ENCODE measurements around the gene ACADSB.

ACADSB gene

GRCh38 chr10:123001370-123001769 is 7.4 kb upstream of the ACADSB start:
- no peak for DNase-seq (ENCODE audit: extremely low read depth in 1 of 2, low read depth in 1 of 2)

DNA sequence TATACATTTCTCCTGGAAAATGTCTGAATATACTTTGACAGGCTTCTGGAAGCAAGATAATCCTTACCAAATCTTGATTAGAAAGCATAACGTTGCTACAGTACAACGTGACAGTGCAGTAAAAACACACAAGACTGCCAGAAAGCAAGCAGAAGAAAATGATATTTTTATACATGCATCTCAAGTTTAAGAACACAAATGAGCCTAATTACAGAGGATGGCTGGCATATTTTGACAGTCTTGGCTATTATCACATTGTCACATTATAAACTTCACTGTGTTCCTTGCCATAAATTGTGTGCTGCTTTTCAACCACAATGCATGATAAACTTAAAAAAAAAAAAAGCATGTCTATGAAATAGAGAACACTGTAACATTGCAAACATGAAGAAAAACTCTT is 4.5 kb upstream of the ACADSB start:
- DNase-seq (ENCODE audit: extremely low read depth in 1 of 2, low read depth in 1 of 2) = no peak

GRCh38 chr10:123007558-123008354 is 1.1 kb upstream of the ACADSB start:
- DNase-seq (ENCODE audit: extremely low read depth in 1 of 2, low read depth in 1 of 2) = no peak

GRCh38 chr10:123009105-123009820 is 457 bp downstream of the ACADSB start:
- no peak for DNase-seq (ENCODE audit: extremely low read depth in 1 of 2, low read depth in 1 of 2)

DNA sequence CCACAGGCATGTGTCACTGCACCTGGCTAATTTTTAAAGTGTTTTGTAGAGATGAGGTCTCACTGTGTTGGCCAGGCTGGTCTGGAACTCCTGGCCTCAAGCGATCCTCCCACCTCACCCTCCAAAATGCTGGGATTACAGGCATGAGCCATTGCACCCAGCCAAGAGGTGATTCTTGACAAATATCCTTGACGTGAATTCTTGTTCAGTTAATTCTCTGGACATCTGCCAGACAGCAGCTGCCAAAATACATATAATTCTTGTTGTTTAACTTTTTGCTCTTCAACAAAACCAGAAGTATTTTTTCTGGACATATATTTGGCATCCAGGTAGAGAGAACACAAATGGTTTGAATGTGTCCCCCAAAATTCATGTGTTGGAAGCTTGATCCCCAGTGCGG is 3.2 kb downstream of the ACADSB start:
- DNase-seq (ENCODE audit: extremely low read depth in 1 of 2, low read depth in 1 of 2) = no peak

DNA sequence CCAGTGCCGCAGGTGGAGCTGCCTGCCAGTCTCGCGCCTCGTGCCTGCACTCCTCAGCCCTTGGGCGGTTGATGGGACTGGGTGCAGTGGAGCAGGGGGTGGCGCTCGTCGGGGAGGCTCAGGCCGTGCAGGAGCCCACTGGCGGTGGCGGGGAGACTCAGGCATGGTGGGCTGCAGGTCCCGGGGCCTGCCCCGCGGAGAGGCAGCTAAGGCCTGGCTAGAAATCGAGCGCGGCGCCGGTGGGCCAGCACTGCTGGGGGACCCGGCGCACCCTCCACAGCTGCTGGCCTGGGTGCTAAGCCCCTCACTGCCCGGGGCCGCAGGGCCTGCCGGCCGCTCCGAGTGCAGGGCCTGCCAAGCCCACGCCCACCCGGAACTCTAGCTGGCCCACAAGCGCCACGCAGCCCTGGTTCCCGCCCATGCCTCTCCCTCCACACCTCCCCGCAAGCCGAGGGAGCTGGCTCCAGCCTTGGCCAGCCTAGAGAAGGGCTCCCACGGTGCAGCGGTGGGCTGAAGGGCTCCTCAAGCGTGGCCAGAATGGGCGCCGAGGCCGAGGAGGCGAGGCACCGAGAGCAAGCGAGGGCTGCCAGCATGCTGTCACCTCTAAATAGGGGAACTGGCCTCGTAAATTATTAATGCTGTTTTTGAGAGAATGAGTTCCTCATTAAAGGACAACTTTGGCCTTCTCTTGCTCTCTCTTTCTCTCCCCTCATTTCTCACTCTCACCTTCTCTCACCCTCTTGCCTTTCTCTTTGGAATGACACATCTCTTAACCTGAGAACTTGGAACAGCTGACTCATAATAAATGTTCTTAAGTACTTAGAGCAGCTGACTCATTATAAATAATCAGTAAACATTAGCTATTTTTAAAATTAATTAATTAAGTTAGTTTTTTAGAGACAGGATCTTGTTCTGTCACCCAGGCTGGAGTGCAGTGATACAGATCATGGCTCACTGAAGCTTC is 4.9 kb downstream of the ACADSB start:
- DNase-seq (ENCODE audit: extremely low read depth in 1 of 2, low read depth in 1 of 2) = no peak

DNA sequence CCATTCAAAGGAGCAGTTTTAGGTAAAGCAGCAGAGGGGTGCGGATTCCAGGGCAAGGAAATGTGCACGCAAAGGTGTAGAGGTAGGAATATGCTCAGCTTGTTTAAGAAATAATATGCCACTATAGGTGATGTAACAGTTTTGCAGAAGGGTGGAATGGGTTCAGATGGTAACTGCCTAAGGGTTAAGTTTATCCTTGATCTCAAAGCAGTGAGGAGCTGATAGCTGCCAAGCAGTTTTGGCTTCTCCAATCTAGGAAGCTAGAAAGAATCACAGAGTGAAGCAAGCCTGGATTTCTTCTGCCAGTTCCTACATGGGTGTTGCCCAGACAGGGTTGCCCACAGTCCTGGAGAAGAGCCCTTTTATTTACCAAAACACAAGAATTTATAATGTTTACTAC is 6.0 kb downstream of the ACADSB start:
- no peak for DNase-seq (ENCODE audit: extremely low read depth in 1 of 2, low read depth in 1 of 2)

DNA sequence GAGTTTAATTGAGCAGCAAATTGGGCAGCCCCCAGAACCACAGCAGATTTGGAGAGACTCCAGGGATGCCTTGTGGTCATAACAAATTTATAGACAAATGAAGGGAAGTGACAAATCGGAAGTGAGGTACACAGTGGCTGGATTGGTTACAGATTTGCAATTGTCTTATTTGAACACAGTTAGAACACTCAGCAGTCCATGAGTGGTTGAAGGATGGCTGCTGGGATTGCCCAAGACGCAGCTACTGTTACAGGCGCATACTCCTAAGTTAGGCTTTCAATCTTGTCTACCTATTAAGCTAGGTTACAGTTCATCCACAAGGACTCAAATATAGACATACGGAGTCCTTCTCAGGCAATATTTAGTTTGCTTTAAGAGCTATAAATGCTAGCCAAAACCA is 7.4 kb downstream of the ACADSB start:
- no peak for DNase-seq (ENCODE audit: extremely low read depth in 1 of 2, low read depth in 1 of 2)

DNA sequence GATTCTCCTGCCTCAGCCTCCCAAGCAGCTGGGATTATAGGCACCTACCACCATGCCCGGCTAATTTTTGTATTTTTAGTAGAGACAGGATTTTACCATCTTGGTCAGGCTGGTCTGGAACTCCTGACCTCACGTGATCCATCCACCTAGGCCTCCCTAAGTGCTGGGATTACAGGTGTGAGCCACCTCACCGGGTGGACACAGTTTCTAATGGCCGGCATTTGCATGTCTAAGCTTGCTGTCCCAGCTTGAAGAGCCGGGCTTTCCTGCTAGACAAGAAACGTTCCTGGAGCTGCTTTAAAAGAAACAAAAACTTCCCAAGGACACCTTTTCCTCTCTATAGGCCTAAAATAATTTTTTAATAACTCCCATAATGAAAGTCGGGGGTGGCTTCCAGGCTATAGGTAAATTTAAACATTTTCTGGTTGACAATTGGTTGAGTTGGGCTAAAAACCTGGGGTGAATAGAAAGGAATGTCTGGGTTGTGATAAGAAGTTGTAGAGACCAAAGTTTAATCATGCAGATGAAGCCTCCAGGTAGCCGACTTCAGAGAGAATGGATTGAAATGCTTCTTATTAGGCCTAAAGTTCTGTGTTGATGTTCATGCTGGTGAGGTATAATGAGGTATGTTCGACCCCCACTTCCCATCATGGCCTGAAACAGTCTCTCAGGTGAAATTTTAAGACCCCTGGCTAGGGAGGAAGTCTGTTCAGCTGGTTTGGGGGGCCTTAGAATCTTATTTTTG is 8.8 kb downstream of the ACADSB start:
- DNase-seq (ENCODE audit: extremely low read depth in 1 of 2, low read depth in 1 of 2) = no peak

DNA sequence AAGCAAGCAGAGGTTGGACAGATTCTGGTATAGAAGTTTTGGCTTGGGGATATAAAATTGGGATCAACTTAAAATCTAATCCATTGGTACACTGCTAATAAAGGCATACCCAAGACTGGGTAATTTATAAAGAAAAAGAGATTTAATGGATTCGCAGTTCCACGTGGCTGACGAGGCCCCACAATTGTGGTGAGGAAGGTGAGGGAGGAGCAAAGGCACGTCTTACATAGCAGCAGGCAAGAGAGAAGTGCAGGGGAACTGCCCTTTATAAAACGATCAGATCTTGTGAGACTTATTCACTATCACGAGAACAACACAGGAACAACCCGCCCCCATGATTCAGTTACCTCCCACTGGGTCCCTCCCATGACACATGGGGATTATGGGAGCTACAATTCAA is 9.7 kb downstream of the ACADSB start:
- no peak for DNase-seq (ENCODE audit: extremely low read depth in 1 of 2, low read depth in 1 of 2)

- no peak for DNase-seq (ENCODE audit: extremely low read depth in 1 of 2, low read depth in 1 of 2)
These were observed 10.5 kb downstream of the ACADSB start for GRCh38 chr10:123019264-123019663.

DNA sequence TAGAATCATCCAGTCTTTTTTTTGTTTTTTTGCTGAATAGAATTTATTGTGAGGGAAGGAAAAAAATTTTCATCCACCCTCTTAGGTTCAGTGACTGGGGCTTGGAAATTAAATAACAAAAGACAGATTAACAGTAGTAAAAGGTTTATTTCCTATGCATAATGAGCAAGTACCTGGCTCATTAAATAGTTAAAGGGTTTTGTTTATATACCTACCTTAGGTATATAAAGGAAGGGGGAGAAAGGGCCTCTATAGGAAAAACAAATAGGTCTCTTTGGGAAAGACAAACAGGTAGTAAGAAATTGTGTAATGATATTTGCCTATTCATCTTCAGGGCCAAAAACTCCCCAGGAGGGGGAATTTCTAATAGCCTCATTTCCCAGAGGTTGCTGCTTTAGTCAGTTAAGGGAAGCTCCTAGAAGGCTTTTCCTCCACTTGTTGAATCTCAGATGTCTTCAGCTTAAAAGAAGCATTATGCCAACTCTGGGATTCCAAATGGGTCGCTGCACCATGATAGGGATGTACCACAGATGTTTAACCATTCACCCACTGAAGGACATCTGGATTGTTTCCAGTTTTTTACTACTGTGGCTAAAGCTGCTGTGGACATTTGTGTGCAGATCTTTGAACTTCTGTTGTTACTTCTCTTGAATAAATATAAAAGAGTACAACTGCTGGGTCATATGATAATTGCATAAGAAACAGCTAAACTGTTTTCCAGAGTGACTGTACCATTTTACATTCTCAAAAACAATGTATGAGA is 11.3 kb downstream of the ACADSB start:
- DNase-seq (ENCODE audit: extremely low read depth in 1 of 2, low read depth in 1 of 2) = no peak

- no peak for DNase-seq (ENCODE audit: extremely low read depth in 1 of 2, low read depth in 1 of 2)
These were observed 12.7 kb downstream of the ACADSB start for GRCh38 chr10:123021517-123021916.

- DNase-seq (ENCODE audit: extremely low read depth in 1 of 2, low read depth in 1 of 2) = no peak
These were observed 15.7 kb downstream of the ACADSB start for GRCh38 chr10:123024540-123024939.

DNA sequence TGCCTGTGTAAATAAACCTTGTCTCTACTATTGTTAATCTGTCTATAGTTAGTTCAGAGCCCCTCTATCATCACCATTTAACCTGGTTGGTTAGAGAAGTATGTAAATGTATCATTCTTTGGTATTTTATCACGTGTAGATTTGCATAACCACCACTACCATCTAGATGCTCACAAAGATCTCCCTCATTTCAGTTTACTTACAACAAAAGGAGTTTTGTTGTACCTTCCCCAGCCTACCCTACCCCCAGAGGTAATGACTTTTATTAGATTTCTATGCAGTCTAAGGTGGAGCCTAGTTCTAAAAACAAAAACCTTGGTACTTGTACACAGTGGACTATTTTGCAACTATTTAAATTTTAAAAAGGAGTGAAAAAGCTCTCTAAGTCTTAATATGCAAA is 17.5 kb downstream of the ACADSB start:
- DNase-seq (ENCODE audit: extremely low read depth in 1 of 2, low read depth in 1 of 2) = no peak

- no peak for DNase-seq (ENCODE audit: extremely low read depth in 1 of 2, low read depth in 1 of 2)
These were observed 19.1 kb downstream of the ACADSB start for GRCh38 chr10:123027861-123028260.

DNA sequence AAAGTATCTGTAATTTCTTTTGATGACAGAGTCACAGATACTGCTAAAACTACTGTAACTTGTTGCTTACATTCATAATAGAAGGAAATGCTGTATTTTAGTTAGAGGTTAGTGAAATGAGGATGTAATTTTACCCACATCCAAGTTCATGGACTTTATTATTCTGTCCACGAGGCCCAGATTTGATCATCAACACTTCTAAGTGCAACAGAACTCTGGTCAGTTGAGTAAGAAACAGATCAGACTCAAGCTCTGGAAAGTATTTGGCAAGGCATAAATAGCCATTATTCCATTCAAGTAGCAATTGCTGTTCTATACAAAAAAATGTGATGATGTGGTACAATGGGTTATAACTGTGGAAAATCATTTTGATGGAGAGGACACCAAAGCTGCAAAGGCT is 22.3 kb downstream of the ACADSB start:
- DNase-seq (ENCODE audit: extremely low read depth in 1 of 2, low read depth in 1 of 2) = no peak

- no peak for DNase-seq (ENCODE audit: extremely low read depth in 1 of 2, low read depth in 1 of 2)
These were observed 25.5 kb downstream of the ACADSB start for GRCh38 chr10:123034332-123034731.

DNA sequence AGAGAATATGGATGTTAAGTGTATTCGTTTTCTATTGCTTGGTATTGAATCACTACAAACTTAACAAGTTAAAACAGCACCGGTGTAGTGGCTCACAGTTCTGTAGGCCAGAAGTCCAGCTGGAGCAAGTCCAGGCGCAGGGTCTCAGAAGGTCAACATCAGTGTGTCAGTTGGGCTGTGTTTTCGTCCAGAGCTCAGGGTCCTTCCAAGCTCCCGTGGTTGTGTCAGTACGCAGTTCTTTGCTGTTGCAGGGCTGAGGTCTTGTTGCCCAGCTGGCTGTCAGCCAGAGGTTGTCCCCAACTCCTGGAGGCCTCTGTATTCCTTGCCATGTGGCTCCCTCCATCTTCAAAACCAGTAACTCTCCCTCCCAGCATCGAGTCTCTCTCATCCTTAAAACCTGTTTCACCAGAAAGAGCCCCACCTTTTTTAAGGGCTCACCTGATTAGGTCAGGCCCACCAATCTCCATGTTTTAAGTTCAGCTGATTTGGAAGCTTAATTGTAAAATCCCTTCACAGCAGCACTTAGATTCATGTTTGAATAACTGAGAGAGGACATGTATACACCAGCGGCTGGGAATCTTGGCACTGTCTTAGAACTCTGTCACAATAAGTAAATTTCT is 26.8 kb downstream of the ACADSB start:
- DNase-seq (ENCODE audit: extremely low read depth in 1 of 2, low read depth in 1 of 2) = no peak
